ENCODE data around the gene PRADC1.

GRCh38 chr2:73246850-73247249 is 13.8 kb upstream of the PRADC1 start:
- TF ChIP-seq CTCF (IDR thresholded peaks at IDR 0.05 in 4 of 5, conservative IDR thresholded peaks at IDR 0.05 in 1 of 5), result no peak
- TF ChIP-seq POLR2A (IDR thresholded peaks at IDR 0.05), result no peak
